Medulla oblongata (tissue), 1 donor: Measurements from ENCODE around the gene CHST10.
A peak's percentile ranks its signal among the peaks of the same experiment; 100 is the strongest.
"Not testable (repeated sequence)": the region's sequence is repeated elsewhere in the genome, so short reads cannot be mapped to it uniquely, and the experiment has no call there.

Source experiments
- DNase-seq: peaks from one replicate; pipeline ENCODE4 v3.0.0-alpha.2; 2015; ENCODE audit errors: extremely low spot score

The CHST10 gene

GRCh38 chr2:100394111-100394641 is 23.3 kb downstream of the CHST10 start:
- no peak for DNase-seq

GRCh38 chr2:100393362-100393761 is 24.1 kb downstream of the CHST10 start:
- no peak for DNase-seq

GRCh38 chr2:100392715-100393114 is 24.8 kb downstream of the CHST10 start:
- no peak for DNase-seq

DNA sequence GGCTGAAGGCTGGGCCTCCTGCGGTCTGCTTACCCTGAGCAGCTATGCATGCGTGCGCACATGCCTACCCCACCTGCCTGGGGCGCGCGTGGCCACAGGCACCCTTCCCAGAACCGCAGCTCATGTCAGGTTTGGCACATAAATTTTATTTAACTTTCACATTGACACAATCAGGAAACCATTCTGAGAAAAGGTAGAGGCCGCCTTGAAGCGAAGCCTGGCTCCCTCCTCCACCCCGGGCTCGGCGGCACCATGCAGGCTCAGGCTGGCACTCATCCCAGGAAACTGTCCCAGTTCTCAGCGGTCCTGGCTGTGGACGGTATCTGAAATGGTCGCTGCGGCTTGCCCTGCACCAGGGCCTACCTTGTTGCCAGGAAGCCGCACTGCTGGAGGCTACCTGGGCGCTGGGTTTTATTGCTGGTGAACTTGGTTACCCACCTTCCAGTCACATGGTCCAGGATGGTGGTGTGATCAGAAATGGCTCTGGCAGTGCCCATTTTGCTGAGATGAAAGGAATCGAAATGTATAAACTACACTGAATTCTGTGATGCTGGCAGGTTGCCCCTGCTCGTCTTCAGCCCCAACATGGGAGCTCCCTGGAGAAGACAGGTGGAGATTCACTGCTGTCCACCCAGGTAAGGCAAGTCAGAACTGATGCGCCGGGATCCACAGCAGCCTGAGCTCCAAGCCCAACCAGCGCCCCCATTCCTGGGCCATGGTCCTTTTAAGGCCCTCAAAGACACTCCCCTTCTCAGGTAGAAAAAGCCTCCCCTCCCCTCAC is 25.5 kb downstream of the CHST10 start:
- peak; percentile 69 for DNase-seq

DNA sequence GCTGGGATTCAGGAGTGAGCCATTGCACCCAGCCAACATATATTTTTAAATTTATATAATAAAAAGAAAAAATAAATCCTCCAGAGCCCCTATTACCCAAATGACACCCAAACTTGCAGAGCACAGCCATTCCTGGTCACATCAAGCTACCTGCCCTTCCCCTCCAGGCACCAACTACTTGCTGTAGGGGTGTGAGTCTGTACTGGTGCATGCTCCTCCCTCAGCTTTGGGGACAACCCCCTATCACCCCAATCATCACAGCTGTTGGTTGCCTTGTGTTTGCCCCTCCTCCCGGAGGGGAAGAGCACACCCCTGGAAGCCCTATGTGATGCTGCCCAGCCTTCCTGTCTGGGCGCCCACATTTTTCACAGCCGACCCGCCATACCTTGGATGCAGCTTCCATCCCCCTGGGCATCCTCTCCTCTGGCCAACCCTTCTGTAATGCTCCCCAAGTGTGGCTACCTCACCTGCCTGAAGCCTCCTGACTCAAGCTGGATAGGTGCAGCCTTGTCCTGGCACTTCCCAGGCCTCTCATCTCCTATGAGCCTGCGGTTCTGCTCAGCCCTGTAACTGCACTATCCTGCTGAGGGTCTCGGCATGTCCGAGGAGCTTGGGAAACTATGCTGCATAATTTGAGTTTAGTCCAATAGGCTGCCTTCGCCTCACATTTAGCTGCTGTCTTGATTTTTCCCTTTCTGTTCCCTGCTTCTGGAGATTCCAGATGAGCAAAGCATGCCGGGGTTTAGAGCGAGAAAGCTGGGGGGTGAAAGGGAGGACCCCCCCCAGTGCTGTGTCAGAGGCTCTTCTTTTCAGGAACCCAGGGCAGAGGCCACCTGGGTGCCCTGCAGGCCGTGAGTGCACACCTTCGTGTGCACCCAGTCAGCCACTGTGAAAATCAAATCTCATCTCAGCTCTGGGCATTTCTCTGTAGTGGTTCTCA is 27.2 kb downstream of the CHST10 start:
- no peak for DNase-seq

GRCh38 chr2:100388703-100389102 is 28.8 kb downstream of the CHST10 start:
- no peak for DNase-seq

DNA sequence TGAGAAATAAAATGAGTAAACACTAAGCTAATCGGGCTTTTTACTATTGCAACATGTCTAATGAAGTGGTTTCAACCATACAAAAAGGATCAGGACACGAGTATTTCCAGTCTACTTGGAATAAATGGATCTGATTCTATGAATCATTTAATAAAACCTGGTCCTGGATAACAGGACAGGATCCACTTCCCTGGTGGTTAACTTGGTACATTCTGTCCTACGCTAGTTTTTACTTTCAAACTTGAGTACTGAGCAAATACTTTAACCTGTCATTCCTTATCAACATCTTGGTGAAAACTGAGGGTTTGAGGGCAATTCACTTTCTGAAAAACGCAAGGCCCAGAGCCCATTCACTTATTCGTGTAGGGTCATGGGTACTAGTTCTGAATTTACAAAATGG is 33.5 kb downstream of the CHST10 start:
- DNase-seq = no peak

DNA sequence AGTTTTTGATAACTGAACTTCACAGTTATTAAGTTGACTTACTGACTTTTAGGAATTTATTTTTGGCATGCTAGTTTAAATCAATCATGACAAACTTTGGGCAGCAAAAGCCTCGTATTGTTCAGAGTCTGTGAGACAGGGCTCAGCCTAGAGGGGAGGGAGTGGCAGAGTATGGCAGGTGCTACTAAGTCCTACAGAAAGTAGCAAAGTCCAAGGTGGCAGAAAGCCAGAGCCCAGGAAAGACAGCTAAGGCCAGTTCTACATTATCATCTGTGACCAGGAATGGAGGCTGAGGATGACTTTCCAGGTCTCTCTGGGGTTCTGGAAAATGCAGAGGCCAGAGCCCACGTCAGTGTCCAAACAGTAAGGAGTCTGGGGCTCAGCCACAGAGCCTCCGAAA is 34.2 kb downstream of the CHST10 start:
- DNase-seq = no peak

DNA sequence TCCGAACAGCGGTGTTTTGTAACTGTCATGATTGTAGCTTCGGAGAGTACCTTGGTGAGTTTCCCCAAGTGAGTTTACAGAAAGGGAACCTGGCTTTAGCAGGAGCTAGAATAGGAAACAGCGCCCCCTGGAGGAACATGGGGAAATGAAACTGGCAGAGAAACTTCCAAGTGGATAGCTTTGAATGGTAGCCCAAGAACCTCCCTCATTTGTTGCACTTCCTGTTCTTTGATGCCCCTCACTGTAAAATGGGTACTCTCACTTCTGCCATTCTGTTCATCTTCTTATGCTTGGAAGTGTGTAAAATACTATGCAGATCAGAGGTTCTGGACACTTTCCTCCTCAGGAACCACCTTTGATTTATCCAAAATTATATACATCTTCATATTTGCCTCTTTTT is 36.2 kb downstream of the CHST10 start:
- peak; percentile 91 for DNase-seq

- no peak for DNase-seq
Observed at GRCh38 chr2:100380681-100381080, 36.8 kb downstream of the CHST10 start.

GRCh38 chr2:100376836-100377235 is 40.6 kb downstream of the CHST10 start:
- no peak for DNase-seq

- no peak for DNase-seq
Observed at GRCh38 chr2:100367163-100367562, 50.3 kb downstream of the CHST10 start.

DNA sequence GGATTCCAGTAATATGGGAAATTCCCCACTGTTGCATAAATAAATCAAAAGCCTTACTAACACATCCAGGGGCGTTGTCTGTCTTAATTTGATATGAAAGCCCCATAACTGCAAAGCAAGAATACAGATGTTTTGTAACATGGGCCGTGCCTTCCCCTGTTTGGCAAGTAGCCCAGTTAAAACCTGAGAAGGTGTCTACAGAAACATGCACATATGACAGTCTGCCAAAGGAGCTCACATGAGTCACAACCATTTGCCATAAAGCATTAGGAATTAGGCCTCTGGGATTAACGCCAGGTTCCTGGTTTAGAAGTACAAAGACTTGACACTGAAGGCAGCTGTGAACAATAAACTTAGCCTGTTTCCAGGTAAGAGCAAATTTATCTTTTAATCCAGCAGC is 52.0 kb downstream of the CHST10 start:
- no peak for DNase-seq

GRCh38 chr2:100362269-100362668 is 55.2 kb downstream of the CHST10 start:
- DNase-seq = not testable (repeated sequence)

DNA sequence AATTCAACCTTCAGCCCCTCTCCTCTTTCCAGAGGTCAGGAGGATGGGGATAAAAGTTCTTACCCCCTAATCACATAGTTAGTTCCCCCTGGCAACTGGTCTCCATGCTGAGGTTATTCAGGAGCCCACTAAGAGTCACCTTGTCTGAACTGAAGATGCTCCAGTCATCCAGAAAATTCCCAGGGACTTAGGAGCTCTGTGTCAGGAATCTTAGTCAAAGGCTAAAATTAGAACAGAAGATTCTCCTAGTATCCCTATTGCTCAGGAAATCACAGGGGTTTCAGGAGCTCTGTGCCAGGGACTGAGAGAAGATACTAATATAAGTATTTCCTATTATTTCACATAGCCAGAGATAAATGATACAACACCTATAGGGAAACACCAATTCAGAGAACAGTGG is 57.9 kb downstream of the CHST10 start:
- DNase-seq = no peak

- no peak for DNase-seq
Observed at GRCh38 chr2:100358554-100358953, 58.9 kb downstream of the CHST10 start.

GRCh38 chr2:100352521-100352920 is 64.9 kb downstream of the CHST10 start:
- no peak for DNase-seq

GRCh38 chr2:100350661-100351185 is 66.7 kb downstream of the CHST10 start:
- no peak for DNase-seq

- DNase-seq = not testable (repeated sequence)
Observed at GRCh38 chr2:100345144-100345543, 72.3 kb downstream of the CHST10 start.

DNA sequence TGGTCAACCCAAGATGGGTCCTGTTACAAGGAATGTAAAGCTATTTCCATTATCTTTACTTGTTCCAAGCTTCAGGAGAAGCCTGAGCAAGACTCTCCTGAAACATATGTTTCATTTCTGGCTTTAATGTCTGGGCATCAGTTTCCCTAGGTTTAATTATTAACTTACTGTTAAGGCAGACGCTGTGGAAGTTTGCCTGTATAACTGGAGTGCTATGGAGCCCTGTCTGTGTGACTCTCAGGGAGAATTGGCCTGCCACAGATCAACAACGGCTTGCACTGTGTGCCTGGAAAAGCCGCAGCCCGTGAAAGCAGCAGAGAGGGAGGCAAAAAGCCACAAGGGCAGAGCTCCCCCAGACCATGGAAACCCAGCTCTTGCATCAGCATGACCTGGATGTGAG is 73.0 kb downstream of the CHST10 start:
- no peak for DNase-seq

GRCh38 chr2:100342466-100342865 is 75.0 kb downstream of the CHST10 start:
- not testable (repeated sequence) for DNase-seq
